Stomach (tissue), 4 donors: ENCODE measurements around the gene RTN3.

ENCODE experiments used
- POLR2A ChIP-seq, 4 donors: fragments of 450-650 bp; IDR thresholded peaks; one replicate each; pipeline ENCODE4 v1.6.1; 2016; ENCODE audit warnings: antibody characterized with exemption in 4 of 4, control low read depth in 2 of 4, mild to moderate bottlenecking in 1 of 4, moderate library complexity in 1 of 4
- POLR2AphosphoS5 ChIP-seq, 3 donors: sonication (generic); formaldehyde crosslinking; IDR thresholded peaks; one replicate each; pipeline ENCODE4 v1.6.1; 2016; ENCODE audit warnings: antibody characterized with exemption in 3 of 3
- TF ChIP-seq, protein P1 (sequence below), 7 experiments: fragments of 450-650 bp in 4 of 7; fragments of 200-600 bp in 3 of 7; sonication (generic) in 3 of 7; IDR thresholded peaks; one replicate each; pipeline ENCODE4 v1.5.1; 2016 to 2019; ENCODE audit warnings: antibody characterized with exemption in 7 of 7, control low read depth in 2 of 7, mild to moderate bottlenecking in 1 of 7

DNA sequence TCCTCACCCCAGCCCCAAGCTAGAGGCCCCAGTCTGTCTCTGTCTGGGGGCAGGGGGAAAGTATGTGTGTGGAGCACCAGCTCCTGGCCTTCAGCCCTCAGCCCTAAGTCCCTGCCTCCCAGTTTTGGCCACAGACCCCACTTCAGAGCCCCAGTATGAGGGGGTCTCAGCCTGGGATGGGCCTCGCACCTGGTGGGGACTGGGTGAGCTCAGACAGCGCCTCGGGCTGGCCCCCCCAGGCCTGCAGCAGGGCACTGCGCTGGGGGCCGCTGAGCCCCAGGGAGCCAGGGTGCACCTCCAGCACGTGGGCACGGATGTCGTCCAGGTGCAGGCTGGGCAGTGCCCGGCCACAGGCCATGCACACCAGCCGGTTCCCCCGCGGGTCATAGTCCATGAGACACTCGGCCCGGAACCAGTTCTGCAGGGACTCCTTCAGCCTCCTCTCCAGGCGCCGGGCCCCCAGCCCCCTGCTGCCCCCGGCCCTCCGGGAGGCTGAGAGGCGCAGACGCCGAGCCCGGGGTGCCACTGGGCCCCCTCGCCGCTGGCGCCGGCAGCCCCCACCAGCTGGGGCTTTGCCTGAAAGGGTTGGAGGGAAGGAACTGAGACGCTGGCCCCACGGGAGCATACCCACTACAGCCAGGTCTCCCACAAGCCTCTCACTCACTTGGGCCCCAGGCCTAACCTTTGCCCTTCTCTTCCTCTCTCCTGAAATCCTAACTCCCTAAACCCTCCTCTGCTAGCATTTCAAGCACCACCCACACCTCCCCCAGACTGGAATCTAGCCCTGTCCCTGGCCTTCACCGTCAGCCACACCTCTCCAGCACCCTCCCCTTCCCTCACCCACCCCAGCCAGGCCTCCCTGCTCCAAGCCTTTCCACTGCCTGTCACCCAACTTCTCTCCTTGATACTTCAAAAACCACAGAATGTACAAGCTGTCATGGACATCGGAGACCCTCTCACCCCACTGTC, 83.7 kb downstream of the RTN3 start:
- TF ChIP-seq POLR2AphosphoS5 (IDR thresholded peaks at IDR 0.05) (no peak), POLR2A (IDR thresholded peaks at IDR 0.05) (no peak)
- TF ChIP-seq, protein P1, sequence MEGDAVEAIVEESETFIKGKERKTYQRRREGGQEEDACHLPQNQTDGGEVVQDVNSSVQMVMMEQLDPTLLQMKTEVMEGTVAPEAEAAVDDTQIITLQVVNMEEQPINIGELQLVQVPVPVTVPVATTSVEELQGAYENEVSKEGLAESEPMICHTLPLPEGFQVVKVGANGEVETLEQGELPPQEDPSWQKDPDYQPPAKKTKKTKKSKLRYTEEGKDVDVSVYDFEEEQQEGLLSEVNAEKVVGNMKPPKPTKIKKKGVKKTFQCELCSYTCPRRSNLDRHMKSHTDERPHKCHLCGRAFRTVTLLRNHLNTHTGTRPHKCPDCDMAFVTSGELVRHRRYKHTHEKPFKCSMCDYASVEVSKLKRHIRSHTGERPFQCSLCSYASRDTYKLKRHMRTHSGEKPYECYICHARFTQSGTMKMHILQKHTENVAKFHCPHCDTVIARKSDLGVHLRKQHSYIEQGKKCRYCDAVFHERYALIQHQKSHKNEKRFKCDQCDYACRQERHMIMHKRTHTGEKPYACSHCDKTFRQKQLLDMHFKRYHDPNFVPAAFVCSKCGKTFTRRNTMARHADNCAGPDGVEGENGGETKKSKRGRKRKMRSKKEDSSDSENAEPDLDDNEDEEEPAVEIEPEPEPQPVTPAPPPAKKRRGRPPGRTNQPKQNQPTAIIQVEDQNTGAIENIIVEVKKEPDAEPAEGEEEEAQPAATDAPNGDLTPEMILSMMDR (IDR thresholded peaks at IDR 0.05), result no peak
